ENCODE measurements around the gene TTC3. TPM values are rescaled to one million over a fixed set of nuclear protein-coding genes. Genes with fewer than 3 reads are reported as not detected.
A peak's percentile ranks its signal among the peaks of the same experiment; 100 is the strongest.

Gene TTC3
- total and polyA plus RNA-seq, 2 of the 13 experiments (the other 11 are each of a cell fraction or from before 2014, with no cell fraction given) = 55.7 to 108 TPM

GRCh38 chr21:37060296-37060695 is 12.8 kb upstream of the TTC3 start (continued):
- TF ChIP-seq ZNF770 (CRISPR knock-in tag; IDR thresholded peaks at IDR 0.05) = peak; percentile 25; the same call in 1 of the 2 replicates
- TF ChIP-seq FLYWCH1 (CRISPR knock-in tag; IDR thresholded peaks at IDR 0.05) = no peak
- no peak for TF ChIP-seq ONECUT2 (CRISPR knock-in tag; IDR thresholded peaks at IDR 0.05)
- TF ChIP-seq FOSL1 (CRISPR knock-in tag; IDR thresholded peaks at IDR 0.05; ENCODE audit: borderline replicate concordance) = peak; percentile 64; the same call in 1 of the 2 replicates
- TF ChIP-seq ZBTB4 (CRISPR knock-in tag; IDR thresholded peaks at IDR 0.05; ENCODE audit: borderline replicate concordance) = no peak
- TF ChIP-seq MTA3 (CRISPR knock-in tag; IDR thresholded peaks at IDR 0.05) = no peak
- no peak for TF ChIP-seq RBM39 (IDR thresholded peaks at IDR 0.05; ENCODE audit: low read depth, low read length, poor library complexity, severe bottlenecking)
- no peak for TF ChIP-seq ZNF280B (CRISPR knock-in tag; IDR thresholded peaks at IDR 0.05; ENCODE audit: borderline replicate concordance)
- no peak for TF ChIP-seq ZNF225 (CRISPR knock-in tag; IDR thresholded peaks at IDR 0.05)
- TF ChIP-seq ATF6 (CRISPR knock-in tag; conservative IDR thresholded peaks at IDR 0.05) = no peak
- TF ChIP-seq FOSL2 (CRISPR knock-in tag; IDR thresholded peaks at IDR 0.05) = peak; percentile 96
- TF ChIP-seq ZFP82 (CRISPR knock-in tag; IDR thresholded peaks at IDR 0.05; ENCODE audit: borderline replicate concordance) = no peak
- TF ChIP-seq KDM3A (CRISPR knock-in tag; IDR thresholded peaks at IDR 0.05; ENCODE audit: low read depth) = no peak
- 0 out of 2 replicates have a peak, but pooled peaks have one; percentile 35 for TF ChIP-seq ZGPAT (CRISPR knock-in tag; IDR thresholded peaks at IDR 0.05)
- TF ChIP-seq MTF2 (CRISPR knock-in tag; IDR thresholded peaks at IDR 0.05; ENCODE audit: borderline replicate concordance) = no peak
- TF ChIP-seq ZSCAN9 (CRISPR knock-in tag; IDR thresholded peaks at IDR 0.05; ENCODE audit: borderline replicate concordance) = no peak
- peak in 1 of 2 experiments; percentile 37; a peak in 2 of 4 replicates for TF ChIP-seq EP300 (IDR thresholded peaks at IDR 0.05; ENCODE audit: low read depth in 2 of 2, low read length in 2 of 2)
- TF ChIP-seq EP300 (CRISPR knock-in tag; IDR thresholded peaks at IDR 0.05; ENCODE audit: borderline replicate concordance) = no peak

Data from HepG2 (cell line).